Activated CD4-positive, alpha-beta T cell treated with anti-CD3 and anti-CD28 coated beads, Interleukin-2, amount 10 ng/mL, durations not matched to agents 7 days and 5 days (primary cell): ENCODE data around the gene PIEZO1. TPM values are rescaled to one million over a fixed set of nuclear protein-coding genes. Genes with fewer than 3 reads are reported as not detected.
A peak's percentile ranks its signal among the peaks of the same experiment; 100 is the strongest.

Experiments
- CTCF ChIA-PET: fragments of 350-600 bp; sonication (Branson Sonifier 250); formaldehyde crosslinking; loops from one replicate; lab custom pipeline; 2021; ENCODE audit warnings: antibody characterized with exemption; lab: Charles Lee
- POLR2A ChIA-PET: fragments of 350-600 bp; sonication (Branson Sonifier 250); formaldehyde crosslinking; loops from one replicate; lab custom pipeline; 2021; ENCODE audit warnings: antibody characterized with exemption; lab: Charles Lee
- DNase-seq: peaks from one replicate; pipeline ENCODE4 v3.0.0-alpha.2; 2020
- H3K27ac Mint-ChIP-seq: one replicate; pipeline ENCODE4 v1.8.0; 2021; ENCODE audit warnings: mild to moderate bottlenecking, moderate library complexity, mixed read lengths
- H3K27me3 Mint-ChIP-seq: one replicate; pipeline ENCODE4 v1.8.0; 2021; ENCODE audit warnings: mixed read lengths
- H3K36me3 Mint-ChIP-seq: one replicate; pipeline ENCODE4 v1.8.0; 2021; ENCODE audit warnings: low read depth, mixed read lengths
- H3K4me1 Mint-ChIP-seq: one replicate; pipeline ENCODE4 v1.8.0; 2021; ENCODE audit warnings: mixed read lengths
- H3K4me3 Mint-ChIP-seq: one replicate; pipeline ENCODE4 v1.8.0; 2021; ENCODE audit warnings: mild to moderate bottlenecking, moderate library complexity, mixed read lengths
- H3K9me3 Mint-ChIP-seq: one replicate; pipeline ENCODE4 v1.8.0; 2021; ENCODE audit warnings: mixed read lengths
- total RNA-seq, 2 experiments: library from RNA; stranded (reverse); gene quantifications; one replicate each; pipeline ENCODE4 v1.2.3, GENCODE V29; 2021

The PIEZO1 gene
- total RNA-seq, 2 experiments from 2014 or later: 239 to 303 TPM

GRCh38 chr16:88806491-88807111, 21.6 kb upstream of the PIEZO1 start:
- DNase-seq: no peak
- ChIA-PET POLR2A (no interaction called here), CTCF (interaction anchor here (0.5 to 2.5 kb wide), 3 partner anchors 10 to 215 kb away, joined by 3 to 6 read pairs (median 3); no protein-coding TSS in a partner anchor)
- Mint-ChIP-seq H3K4me1 (peaks cover 25% of the 10 kb centered on the region), H3K9me3 (no peaks in the 10 kb centered on the region), H3K27ac (no peak overlapping the region), H3K4me3 (no peak overlapping the region), H3K27me3 (no peaks in the 10 kb centered on the region), H3K36me3 (peaks cover 24% of the 10 kb centered on the region)

GRCh38 chr16:88805887-88806393, 20.9 kb upstream of the PIEZO1 start:
- Mint-ChIP-seq H3K9me3 (no peaks in the 10 kb centered on the region), H3K4me3 (no peak overlapping the region), H3K27ac (no peak overlapping the region), H3K27me3 (no peaks in the 10 kb centered on the region), H3K4me1 (peaks cover 31% of the 10 kb centered on the region), H3K36me3 (peaks cover 28% of the 10 kb centered on the region)
- ChIA-PET POLR2A (no interaction called here), CTCF (interaction anchor here (0.5 to 2.5 kb wide), 3 partner anchors 11 to 214 kb away, joined by 3 to 6 read pairs (median 3); no protein-coding TSS in a partner anchor)
- no peak for DNase-seq

DNA sequence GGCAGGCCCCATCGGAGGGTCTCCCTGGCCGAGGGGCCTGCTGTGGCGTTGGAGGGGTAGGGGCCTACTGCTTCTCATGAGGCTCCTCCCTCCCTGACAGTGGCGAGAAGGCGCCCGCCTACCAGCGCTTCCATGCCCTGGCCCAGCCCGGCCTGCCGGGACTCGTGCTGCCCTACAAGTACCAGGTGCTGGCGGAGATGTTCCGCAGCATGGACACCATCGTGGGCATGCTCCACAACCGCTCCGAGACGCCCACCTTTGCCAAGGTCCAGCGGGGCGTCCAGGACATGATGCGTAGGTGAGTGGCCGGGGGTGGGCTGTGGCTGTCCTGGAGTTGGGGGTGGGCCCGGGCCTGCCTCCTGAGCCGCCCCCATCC, 20.3 kb upstream of the PIEZO1 start:
- ChIA-PET CTCF (interaction anchor here (1.2 to 2.5 kb wide), 2 partner anchors 25 to 68 kb away, joined by 3 to 6 read pairs; no protein-coding TSS in a partner anchor), POLR2A (no interaction called here)
- DNase-seq: no peak
- H3K4me1 Mint-ChIP-seq: peaks cover 37% of the 10 kb centered on the region
- H3K36me3 Mint-ChIP-seq: peaks cover 31% of the 10 kb centered on the region
- H3K27ac Mint-ChIP-seq: no peak overlapping the region
- no peaks in the 10 kb centered on the region for H3K27me3 Mint-ChIP-seq
- peak overlapping the region; percentile 77 for H3K4me3 Mint-ChIP-seq
- H3K9me3 Mint-ChIP-seq: no peaks in the 10 kb centered on the region

GRCh38 chr16:88804552-88805339, 19.7 kb upstream of the PIEZO1 start:
- POLR2A ChIA-PET: no interaction called here
- H3K4me3 Mint-ChIP-seq: peak overlapping the region; percentile 77
- CTCF ChIA-PET: interaction anchor here (0.5 to 2.5 kb wide), 3 partner anchors 24 to 260 kb away, joined by 3 to 9 read pairs (median 6); no protein-coding TSS in a partner anchor
- H3K9me3 Mint-ChIP-seq: no peaks in the 10 kb centered on the region
- H3K27ac Mint-ChIP-seq: peak overlapping the region; percentile 77
- H3K4me1 Mint-ChIP-seq: peaks cover 39% of the 10 kb centered on the region
- peaks cover 32% of the 10 kb centered on the region for H3K36me3 Mint-ChIP-seq
- peak; percentile 50 for DNase-seq
- H3K27me3 Mint-ChIP-seq: no peaks in the 10 kb centered on the region

GRCh38 chr16:88804173-88804551, 19.1 kb upstream of the PIEZO1 start:
- H3K9me3 Mint-ChIP-seq: no peaks in the 10 kb centered on the region
- POLR2A ChIA-PET: no interaction called here
- no peaks in the 10 kb centered on the region for H3K27me3 Mint-ChIP-seq
- CTCF ChIA-PET: interaction anchor here (0.5 kb wide), 1 partner anchor 260 kb away, joined by 9 read pairs; no protein-coding TSS in a partner anchor
- peak overlapping the region; percentile 77 for H3K27ac Mint-ChIP-seq
- no peak for DNase-seq
- peaks cover 28% of the 10 kb centered on the region for H3K36me3 Mint-ChIP-seq
- H3K4me1 Mint-ChIP-seq: peaks cover 42% of the 10 kb centered on the region
- H3K4me3 Mint-ChIP-seq: peak overlapping the region; percentile 77

DNA sequence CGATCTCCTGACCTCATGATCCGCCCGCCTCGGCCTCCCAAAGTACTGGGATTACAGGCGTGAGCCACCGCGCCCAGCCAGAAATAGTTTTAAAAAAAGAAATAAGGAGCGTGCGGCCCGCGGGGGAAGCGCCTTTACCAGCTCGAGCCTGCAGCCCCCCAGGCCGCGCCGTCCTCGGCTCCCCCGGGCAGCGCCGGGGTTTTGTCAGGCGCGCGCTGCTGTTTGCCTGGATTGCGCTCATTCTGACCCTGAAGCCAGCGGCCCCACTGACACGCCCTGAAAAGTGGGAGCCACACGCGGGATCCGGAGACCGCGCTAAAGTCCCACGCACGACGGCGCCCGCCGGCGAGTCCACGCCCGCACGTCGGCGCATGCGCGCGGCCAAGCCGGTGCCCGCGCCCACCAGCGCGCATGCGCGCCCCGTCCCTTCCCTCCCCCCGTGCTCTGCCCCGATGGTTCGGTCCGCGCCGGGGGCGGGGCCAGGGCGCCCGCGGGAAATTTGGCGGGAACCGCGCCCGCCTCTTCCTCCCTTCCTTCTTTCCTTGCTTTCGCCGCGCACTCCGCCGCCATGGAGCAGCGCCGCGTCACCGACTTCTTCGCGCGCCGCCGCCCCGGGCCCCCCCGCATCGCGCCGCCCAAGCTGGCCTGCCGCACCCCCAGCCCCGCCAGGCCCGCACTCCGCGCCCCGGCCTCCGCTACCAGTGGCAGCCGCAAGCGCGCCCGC, 18.4 kb upstream of the PIEZO1 start, which contains the start of gene CDT1:
Gene CDT1, plus strand, starts transcription at position 526 of the 724 bp plus-strand sequence. Its CDS starts 43 bp downstream, at position 569.
- Mint-ChIP-seq H3K27ac (peak within 1 kb of the TSS; percentile 93), H3K9me3 (no peaks in the 10 kb centered on the region), H3K27me3 (no peaks in the 10 kb centered on the region), H3K4me1 (peaks cover 42% of the 10 kb centered on the region), H3K36me3 (peaks cover 23% of the 10 kb centered on the region), H3K4me3 (peak within 1 kb of the TSS; percentile 86)
- peak; percentile 81 for DNase-seq
- POLR2A ChIA-PET: no interaction called here
- CTCF ChIA-PET: interaction anchor here (1.2 kb wide), 1 partner anchor 8 kb away, joined by 3 read pairs; the partner anchor contains the start of gene APRT

DNA sequence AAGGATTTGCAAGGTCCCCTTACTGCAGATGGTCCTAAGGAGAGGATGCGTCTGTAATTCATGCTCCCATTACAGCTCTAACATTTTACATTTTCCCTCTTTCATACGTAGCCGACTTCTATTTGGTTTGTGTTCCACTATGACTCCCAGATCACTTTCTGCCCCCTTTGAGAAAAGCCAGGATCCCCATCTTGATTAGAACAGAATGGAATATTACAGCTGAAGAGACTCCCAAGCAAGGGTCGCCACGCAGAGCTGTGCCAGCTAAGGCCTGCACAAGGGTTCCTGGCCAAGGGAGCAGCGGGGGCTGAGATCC, 15.2 kb upstream of the PIEZO1 start:
- peaks cover 15% of the 10 kb centered on the region for H3K36me3 Mint-ChIP-seq
- no peaks in the 10 kb centered on the region for H3K9me3 Mint-ChIP-seq
- H3K4me3 Mint-ChIP-seq: no peak overlapping the region
- no peak for DNase-seq
- peak overlapping the region; percentile 1 for H3K27ac Mint-ChIP-seq
- H3K4me1 Mint-ChIP-seq: peaks cover 35% of the 10 kb centered on the region
- POLR2A ChIA-PET: no interaction called here
- CTCF ChIA-PET: interaction anchor here (1.0 to 2.9 kb wide), 4 partner anchors 10 to 63 kb away, joined by 3 to 13 read pairs (median 8); partner anchors contain the start of gene PIEZO1
- H3K27me3 Mint-ChIP-seq: no peaks in the 10 kb centered on the region

GRCh38 chr16:88799569-88800276, 14.7 kb upstream of the PIEZO1 start:
- ChIA-PET POLR2A (no interaction called here), CTCF (interaction anchor here (1.0 to 2.9 kb wide), 7 partner anchors 10 to 416 kb away, joined by 3 to 13 read pairs (median 5); partner anchors contain the start of gene PIEZO1)
- peak overlapping the region; percentile 25 for H3K27ac Mint-ChIP-seq
- DNase-seq: peak; percentile 57
- H3K36me3 Mint-ChIP-seq: peaks cover 15% of the 10 kb centered on the region
- no peaks in the 10 kb centered on the region for H3K9me3 Mint-ChIP-seq
- H3K4me3 Mint-ChIP-seq: no peak overlapping the region
- no peaks in the 10 kb centered on the region for H3K27me3 Mint-ChIP-seq
- peaks cover 41% of the 10 kb centered on the region for H3K4me1 Mint-ChIP-seq

DNA sequence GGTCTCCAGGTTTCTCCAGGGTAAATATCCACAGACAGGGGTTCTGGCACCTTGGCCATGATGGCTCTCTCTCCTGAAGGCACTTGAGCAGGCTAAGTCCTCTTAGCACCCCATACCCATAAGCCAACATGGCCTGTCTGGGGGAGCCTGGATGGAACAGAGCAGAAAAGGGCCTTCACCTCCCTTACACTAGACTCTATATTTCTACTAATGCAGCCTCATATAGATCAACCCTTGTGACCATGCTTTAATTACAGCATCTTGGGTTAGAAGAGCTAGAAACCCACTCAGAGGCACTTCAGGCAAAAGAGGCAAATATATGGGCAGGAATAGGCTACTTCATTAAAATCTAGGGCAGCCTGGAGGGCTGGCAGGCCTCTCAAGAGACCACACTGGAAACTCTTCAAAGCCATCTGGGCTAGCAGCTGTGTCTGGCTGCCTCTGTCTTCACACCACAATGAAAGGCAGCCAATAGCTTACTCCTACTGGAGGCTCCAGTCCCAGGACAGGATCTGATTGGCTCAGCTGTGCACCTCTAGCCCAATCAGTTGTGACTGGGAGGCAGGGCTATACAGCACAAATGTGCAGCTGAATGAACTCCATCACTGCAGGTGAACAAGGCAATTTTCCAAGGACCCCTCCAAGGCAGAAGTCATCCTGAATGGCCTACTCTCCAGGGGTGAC, 13.9 kb upstream of the PIEZO1 start:
- ChIA-PET CTCF (interaction anchor here (0.6 to 2.9 kb wide), 5 partner anchors 10 to 417 kb away, joined by 3 to 13 read pairs (median 4); no protein-coding TSS in a partner anchor), POLR2A (no interaction called here)
- H3K36me3 Mint-ChIP-seq: peaks cover 11% of the 10 kb centered on the region
- peaks cover 44% of the 10 kb centered on the region for H3K4me1 Mint-ChIP-seq
- no peak overlapping the region for H3K4me3 Mint-ChIP-seq
- H3K27ac Mint-ChIP-seq: peak overlapping the region; percentile 66
- no peaks in the 10 kb centered on the region for H3K9me3 Mint-ChIP-seq
- H3K27me3 Mint-ChIP-seq: no peaks in the 10 kb centered on the region
- DNase-seq: no peak

- H3K36me3 Mint-ChIP-seq: peaks cover 11% of the 10 kb centered on the region
- CTCF ChIA-PET: interaction anchor here (0.6 kb wide), 1 partner anchor 22 kb away, joined by 5 read pairs; no protein-coding TSS in a partner anchor
- POLR2A ChIA-PET: no interaction called here
- H3K27ac Mint-ChIP-seq: no peak overlapping the region
- peaks cover 52% of the 10 kb centered on the region for H3K4me1 Mint-ChIP-seq
- H3K9me3 Mint-ChIP-seq: no peaks in the 10 kb centered on the region
- H3K4me3 Mint-ChIP-seq: no peak overlapping the region
- DNase-seq: no peak
- H3K27me3 Mint-ChIP-seq: no peaks in the 10 kb centered on the region
Observed at GRCh38 chr16:88798073-88798472, 13.1 kb upstream of the PIEZO1 start.

DNA sequence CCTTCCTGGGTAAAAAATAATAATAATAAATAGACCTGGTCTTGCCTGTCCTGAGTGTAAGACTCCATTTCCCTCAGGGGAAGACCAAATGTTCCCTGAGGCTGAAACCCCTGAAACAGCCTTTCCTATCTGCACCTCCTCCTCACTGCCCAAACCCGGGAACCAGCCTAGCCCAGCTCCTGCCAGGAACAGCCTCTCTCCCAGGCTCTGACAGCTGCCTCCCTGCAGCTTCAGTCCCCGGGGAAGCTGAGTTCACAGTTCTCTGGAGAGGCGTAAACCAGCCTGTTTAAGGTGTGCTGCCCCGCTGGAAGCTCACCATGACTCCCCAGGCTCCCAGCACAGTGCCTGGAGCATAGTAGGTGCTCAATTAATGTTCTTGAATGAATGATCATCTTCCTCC, 11.3 kb upstream of the PIEZO1 start:
- DNase-seq: no peak
- Mint-ChIP-seq H3K27ac (no peak overlapping the region), H3K9me3 (no peaks in the 10 kb centered on the region), H3K36me3 (peaks cover 11% of the 10 kb centered on the region), H3K4me3 (no peak overlapping the region), H3K27me3 (no peaks in the 10 kb centered on the region), H3K4me1 (peaks cover 61% of the 10 kb centered on the region)
- ChIA-PET CTCF (interaction anchor here (0.7 to 1.3 kb wide), 3 partner anchors 13 to 86 kb away, joined by 3 to 5 read pairs (median 3); partner anchors contain the start of gene APRT), POLR2A (no interaction called here)
